ENCODE results near the gene FDXR. TPM values are rescaled to one million over a fixed set of nuclear protein-coding genes. Genes with fewer than 3 reads are reported as not detected.

The FDXR gene
- total RNA-seq, 2 donors from 2014 or later = 17.7 to 26.9 TPM

- Histone ChIP-seq H3K4me1 (no peaks in the 10 kb centered on the region), H3K9ac (ENCODE audit: low read depth in 2 of 2, low read length in 2 of 2) (no peak overlapping the region), H3K4me3 (no peak overlapping the region), H3K27ac (no peak overlapping the region), H3K27me3 (no peaks in the 10 kb centered on the region), H3K9me3 (no peaks in the 10 kb centered on the region), H3K36me3 (no peaks in the 10 kb centered on the region)
- DNase-seq = no peak
- intact Hi-C loops (cut with DNase I) = no loop called here
- TF ChIP-seq, protein P1, sequence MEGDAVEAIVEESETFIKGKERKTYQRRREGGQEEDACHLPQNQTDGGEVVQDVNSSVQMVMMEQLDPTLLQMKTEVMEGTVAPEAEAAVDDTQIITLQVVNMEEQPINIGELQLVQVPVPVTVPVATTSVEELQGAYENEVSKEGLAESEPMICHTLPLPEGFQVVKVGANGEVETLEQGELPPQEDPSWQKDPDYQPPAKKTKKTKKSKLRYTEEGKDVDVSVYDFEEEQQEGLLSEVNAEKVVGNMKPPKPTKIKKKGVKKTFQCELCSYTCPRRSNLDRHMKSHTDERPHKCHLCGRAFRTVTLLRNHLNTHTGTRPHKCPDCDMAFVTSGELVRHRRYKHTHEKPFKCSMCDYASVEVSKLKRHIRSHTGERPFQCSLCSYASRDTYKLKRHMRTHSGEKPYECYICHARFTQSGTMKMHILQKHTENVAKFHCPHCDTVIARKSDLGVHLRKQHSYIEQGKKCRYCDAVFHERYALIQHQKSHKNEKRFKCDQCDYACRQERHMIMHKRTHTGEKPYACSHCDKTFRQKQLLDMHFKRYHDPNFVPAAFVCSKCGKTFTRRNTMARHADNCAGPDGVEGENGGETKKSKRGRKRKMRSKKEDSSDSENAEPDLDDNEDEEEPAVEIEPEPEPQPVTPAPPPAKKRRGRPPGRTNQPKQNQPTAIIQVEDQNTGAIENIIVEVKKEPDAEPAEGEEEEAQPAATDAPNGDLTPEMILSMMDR (IDR thresholded peaks at IDR 0.05) = no peak
These were observed 57.0 kb downstream of the FDXR start for GRCh38 chr17:74815550-74816370.

DNA sequence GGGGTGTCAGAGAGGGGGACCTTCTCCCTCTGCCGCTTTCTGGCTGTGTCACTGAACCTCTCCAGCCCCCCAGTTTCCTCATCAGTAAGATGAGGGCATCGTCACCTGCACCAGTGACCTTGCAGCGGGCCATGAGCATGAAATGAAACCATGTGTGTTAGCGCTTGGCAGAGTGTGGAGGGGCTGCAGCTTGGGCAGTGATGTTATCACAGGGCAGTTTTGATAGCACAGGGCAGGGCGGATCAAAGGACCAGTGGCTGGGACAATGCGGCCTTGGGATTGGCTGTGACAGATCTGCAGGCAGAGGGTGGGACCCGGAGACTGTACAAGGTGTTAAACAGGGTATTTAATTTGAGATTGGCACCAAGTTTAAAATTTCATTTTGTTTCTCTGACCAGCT is 57.7 kb downstream of the FDXR start:
- Histone ChIP-seq H3K27ac (no peak overlapping the region), H3K36me3 (no peaks in the 10 kb centered on the region), H3K4me3 (no peak overlapping the region), H3K4me1 (no peaks in the 10 kb centered on the region), H3K27me3 (no peaks in the 10 kb centered on the region), H3K9me3 (no peaks in the 10 kb centered on the region), H3K9ac (ENCODE audit: low read depth in 2 of 2, low read length in 2 of 2) (no peak overlapping the region)
- TF ChIP-seq, protein P1 (IDR thresholded peaks at IDR 0.05) = no peak
- DNase-seq = no peak
- intact Hi-C loops (cut with DNase I) = no loop called here

DNA sequence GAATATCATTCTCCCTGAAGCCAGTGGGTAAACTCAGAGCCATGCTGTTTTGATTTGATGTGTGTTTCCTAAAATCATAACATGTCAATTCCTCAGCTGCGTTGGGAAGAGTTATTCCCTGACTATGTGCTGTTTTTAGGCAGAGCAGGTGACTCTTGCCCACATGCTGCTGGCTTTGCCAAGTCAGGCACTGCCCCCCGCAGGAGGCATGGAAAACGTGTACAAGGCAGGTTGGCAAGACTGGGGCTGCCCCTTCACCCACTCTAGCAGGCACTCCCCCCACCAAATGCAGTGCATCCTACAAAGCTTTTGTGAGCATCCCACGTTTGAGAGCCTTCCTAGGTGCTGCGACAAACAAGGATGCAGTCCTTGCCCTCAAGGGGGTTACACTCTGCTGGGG is 58.3 kb downstream of the FDXR start:
- no peak overlapping the region for H3K9ac ChIP-seq (ENCODE audit: low read depth in 2 of 2, low read length in 2 of 2)
- H3K4me1 ChIP-seq = no peaks in the 10 kb centered on the region
- no peak overlapping the region for H3K27ac ChIP-seq
- no peaks in the 10 kb centered on the region for H3K36me3 ChIP-seq
- DNase-seq = no peak
- intact Hi-C loops (cut with DNase I) = no loop called here
- H3K9me3 ChIP-seq = no peaks in the 10 kb centered on the region
- no peaks in the 10 kb centered on the region for H3K27me3 ChIP-seq
- TF ChIP-seq, protein P1 (IDR thresholded peaks at IDR 0.05) = no peak
- H3K4me3 ChIP-seq = no peak overlapping the region

Other genes starting within 250 kb of the FDXR start
- gene CD300E, start 249.3 kb downstream of the FDXR start, total RNA-seq = 1 to 10 TPM in 1 of 2 donors, not detected in 1; 1.2 TPM
- gene CD300LF, start 160.1 kb downstream of the FDXR start, total RNA-seq = 1 to 10 TPM; 1.0 to 1.1 TPM
- gene RAB37, start 135.7 kb downstream of the FDXR start, total RNA-seq = 1 to 10 TPM; 4.5 to 7.2 TPM
- 100 to 1,000 TPM; 186 to 244 TPM for gene NHERF1, start 124.4 kb downstream of the FDXR start, total RNA-seq
- 10 to 100 TPM; 28.4 to 52.6 TPM for gene NAT9, start 96.6 kb downstream of the FDXR start, total RNA-seq
- under 1 TPM; 0.16 to 0.30 TPM for gene GRIN2C, start 13.1 kb downstream of the FDXR start, total RNA-seq
- gene FADS6, start 20.6 kb upstream of the FDXR start, total RNA-seq = 10 to 100 TPM in 1 of 2 donors, under 1 TPM in 1; 0.30 to 18.4 TPM
- under 1 TPM in 1 of 2 donors, not detected in 1; 0.05 TPM for gene USH1G, start 50.3 kb upstream of the FDXR start, total RNA-seq
- 10 to 100 TPM in 1 of 2 donors, 1 to 10 TPM in 1; 5.7 to 18.4 TPM for gene OTOP2, start 51.3 kb upstream of the FDXR start, total RNA-seq
- gene OTOP3, start 62.9 kb upstream of the FDXR start, total RNA-seq = under 1 TPM in 1 of 2 donors, not detected in 1; 0.40 TPM
- 10 to 100 TPM; 47.8 to 54.8 TPM for gene HID1, start 99.8 kb upstream of the FDXR start, total RNA-seq
- 1 to 10 TPM; 3.7 to 4.1 TPM for gene CDR2L, start 114.6 kb upstream of the FDXR start, total RNA-seq
- 10 to 100 TPM; 27.2 to 50.1 TPM for gene MRPL58, start 139.7 kb upstream of the FDXR start, total RNA-seq
- 100 to 1,000 TPM; 302 to 371 TPM for gene ATP5PD, start 174.0 kb upstream of the FDXR start, total RNA-seq
- 10 to 100 TPM; 14.8 to 18.1 TPM for gene KCTD2, start 174.2 kb upstream of the FDXR start, total RNA-seq
- 10 to 100 TPM; 19.4 to 50.1 TPM for gene SLC16A5, start 215.0 kb upstream of the FDXR start, total RNA-seq
- 10 to 100 TPM; 20.5 to 20.7 TPM for gene ARMC7, start 237.0 kb upstream of the FDXR start, total RNA-seq

Data from colonic mucosa (tissue), 4 donors.